ENCODE measurements around the gene ARFGAP2. TPM values are rescaled to one million over a fixed set of nuclear protein-coding genes. Genes with fewer than 3 reads are reported as not detected.
"Not testable (repeated sequence)": the region's sequence is repeated elsewhere in the genome, so short reads cannot be mapped to it uniquely, and the experiment has no call there.

Gene ARFGAP2
- polyA plus RNA-seq, 10 donors: 54.1 to 88.7 (median 65.4) TPM

- DNase-seq: no peak
Observed at GRCh38 chr11:47152126-47152952, 24.3 kb downstream of the ARFGAP2 start.

GRCh38 chr11:47149782-47150181, 26.9 kb downstream of the ARFGAP2 start:
- no peak for DNase-seq

- DNase-seq: peak in 1 of 3 donors; percentile 56
Observed at GRCh38 chr11:47148903-47149531, 27.7 kb downstream of the ARFGAP2 start.

- no peak for DNase-seq
Observed at GRCh38 chr11:47148270-47148669, 28.4 kb downstream of the ARFGAP2 start.

GRCh38 chr11:47147681-47148080, 29.0 kb downstream of the ARFGAP2 start:
- no peak for DNase-seq

GRCh38 chr11:47147250-47147649, 29.4 kb downstream of the ARFGAP2 start:
- DNase-seq: no peak

- peak in 2 of 3 donors; percentile 64 to 77 for DNase-seq
Observed at GRCh38 chr11:47144541-47144940, 32.1 kb downstream of the ARFGAP2 start.

- peak; percentile 73 to 91 (median 79) for DNase-seq
Observed at GRCh38 chr11:47143322-47143721, 33.4 kb downstream of the ARFGAP2 start.

GRCh38 chr11:47139878-47140277, 36.8 kb downstream of the ARFGAP2 start:
- no peak for DNase-seq

- no peak for DNase-seq
Observed at GRCh38 chr11:47137476-47137875, 39.2 kb downstream of the ARFGAP2 start.

GRCh38 chr11:47136921-47137320, 39.8 kb downstream of the ARFGAP2 start:
- DNase-seq: no peak

- DNase-seq: no peak
Observed at GRCh38 chr11:47136327-47136726, 40.4 kb downstream of the ARFGAP2 start.

GRCh38 chr11:47132981-47133380, 43.7 kb downstream of the ARFGAP2 start:
- no peak for DNase-seq

- DNase-seq: no peak
Observed at GRCh38 chr11:47132490-47132889, 44.2 kb downstream of the ARFGAP2 start.

GRCh38 chr11:47131136-47131535, 45.5 kb downstream of the ARFGAP2 start:
- DNase-seq: no peak

GRCh38 chr11:47130543-47130942, 46.1 kb downstream of the ARFGAP2 start:
- no peak for DNase-seq

- DNase-seq: no peak
Observed at GRCh38 chr11:47127213-47127612, 49.5 kb downstream of the ARFGAP2 start.

GRCh38 chr11:47125083-47125482, 51.6 kb downstream of the ARFGAP2 start:
- no peak for DNase-seq

- no peak for DNase-seq
Observed at GRCh38 chr11:47124675-47125074, 52.0 kb downstream of the ARFGAP2 start.

GRCh38 chr11:47123094-47123493, 53.6 kb downstream of the ARFGAP2 start:
- no peak for DNase-seq

GRCh38 chr11:47121731-47122130, 54.9 kb downstream of the ARFGAP2 start:
- DNase-seq: no peak

- DNase-seq: no peak
Observed at GRCh38 chr11:47121056-47121455, 55.6 kb downstream of the ARFGAP2 start.

GRCh38 chr11:47118958-47119688, 57.6 kb downstream of the ARFGAP2 start:
- DNase-seq: not testable (repeated sequence)

All from muscle of back (tissue), 11 donors.